Nucleus accumbens (tissue), 56 donors: ENCODE data around the gene KNG1.
"Not testable (repeated sequence)": the region's sequence is repeated elsewhere in the genome, so short reads cannot be mapped to it uniquely, and the experiment has no call there.

Experiments used
- DNase-seq, 56 donors: peaks; one replicate each; lab custom pipeline; 2025; lab: John Stamatoyannopoulos, UW

KNG1 gene

GRCh38 chr3:186708983-186709679 lies 8.0 kb upstream of the KNG1 start:
- DNase-seq = no peak

- DNase-seq = not testable (repeated sequence)
Observed at GRCh38 chr3:186710694-186711093, 6.5 kb upstream of the KNG1 start.

DNA sequence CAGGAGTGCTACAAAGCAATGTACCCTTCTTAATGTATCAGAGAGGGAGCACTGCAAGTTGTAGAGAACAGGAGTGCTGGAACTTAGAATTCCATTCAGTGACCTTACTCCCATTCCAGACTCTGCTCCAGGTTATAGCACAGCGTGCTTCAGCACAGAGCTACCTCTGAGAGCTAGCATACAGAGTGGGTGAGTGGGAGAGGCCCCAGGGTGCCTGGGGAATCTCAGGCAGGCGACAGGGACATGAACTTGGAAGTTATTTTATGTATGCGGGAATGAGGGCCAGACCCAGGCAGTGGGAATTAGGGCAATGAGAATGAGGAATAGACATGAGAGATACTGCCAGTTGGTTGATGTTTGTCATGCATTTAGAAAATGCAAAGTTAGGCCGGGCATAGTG lies 3.7 kb upstream of the KNG1 start:
- DNase-seq = no peak

DNA sequence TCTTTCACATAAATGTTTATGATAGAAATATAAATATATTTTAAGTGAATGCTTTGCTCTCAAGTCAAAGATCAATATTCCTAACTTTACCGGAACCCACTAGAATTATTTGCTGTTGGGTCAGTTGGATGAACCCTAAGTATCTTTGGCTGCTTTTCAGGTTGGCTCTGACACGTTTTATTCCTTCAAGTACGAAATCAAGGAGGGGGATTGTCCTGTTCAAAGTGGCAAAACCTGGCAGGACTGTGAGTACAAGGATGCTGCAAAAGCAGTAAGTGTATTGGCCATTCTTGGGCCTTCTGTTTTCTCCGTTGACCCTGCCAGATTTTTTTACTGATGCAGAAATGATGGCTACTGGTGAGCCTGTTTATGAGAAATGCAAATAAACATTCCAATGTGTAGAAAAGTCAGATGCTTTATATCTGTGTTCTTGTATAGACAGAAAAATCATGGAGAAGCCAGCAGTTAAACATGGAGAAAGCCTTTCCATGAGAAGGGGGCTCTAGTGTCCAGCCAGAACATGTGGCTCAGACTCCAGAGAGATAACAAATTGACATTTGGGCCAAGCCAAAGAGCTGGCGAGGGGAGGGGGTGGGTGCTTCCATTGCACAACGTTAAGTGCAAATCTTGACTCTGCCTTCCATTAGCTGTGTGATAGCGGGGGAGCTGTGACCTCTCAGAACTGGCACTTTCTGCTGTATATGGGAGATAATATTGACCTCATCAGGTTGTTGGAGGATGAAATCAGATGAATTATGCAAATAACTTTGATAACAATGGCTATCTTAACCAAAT lies 3.0 kb downstream of the KNG1 start:
- no peak for DNase-seq

- no peak for DNase-seq
Observed at GRCh38 chr3:186722457-186722856, 5.3 kb downstream of the KNG1 start.

GRCh38 chr3:186724911-186725310 lies 7.8 kb downstream of the KNG1 start:
- DNase-seq = no peak

- DNase-seq = no peak
Observed at GRCh38 chr3:186732169-186732766, 15.1 kb downstream of the KNG1 start.

DNA sequence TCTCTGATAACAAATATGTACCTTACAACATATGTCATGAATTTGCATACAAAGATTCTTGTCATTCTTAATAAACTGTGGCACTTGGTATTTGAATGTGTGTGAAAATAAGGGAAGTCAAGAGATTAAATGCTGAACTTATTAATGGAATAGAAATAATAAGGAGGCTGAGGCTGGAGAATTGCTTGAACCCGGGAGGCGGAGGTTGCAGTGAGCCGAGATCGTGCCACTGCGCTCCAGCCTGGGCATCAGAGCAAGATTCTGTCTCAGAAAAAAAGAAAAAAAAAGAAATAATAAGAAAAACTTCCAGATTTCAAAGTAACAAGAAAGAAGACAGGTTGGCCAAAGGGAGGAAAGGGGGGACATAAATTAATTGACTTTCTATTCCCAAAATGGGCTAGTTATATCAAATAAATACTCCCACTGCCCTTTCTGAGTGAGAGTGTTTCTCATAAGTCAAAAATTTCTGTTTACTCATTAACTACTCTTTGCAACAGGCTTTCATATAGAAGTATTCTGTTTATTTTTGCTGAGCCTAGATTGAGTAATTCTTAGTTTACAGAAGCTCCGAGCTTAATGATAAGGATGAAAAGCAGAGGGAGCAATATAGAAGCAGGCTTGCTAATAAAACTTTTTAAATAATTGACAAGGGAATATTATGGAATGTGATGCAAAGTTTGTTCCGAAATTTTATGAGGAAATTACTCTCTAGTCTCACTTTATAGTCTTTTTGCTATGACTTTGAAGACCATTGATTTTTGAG lies 25.6 kb downstream of the KNG1 start:
- DNase-seq = no peak

DNA sequence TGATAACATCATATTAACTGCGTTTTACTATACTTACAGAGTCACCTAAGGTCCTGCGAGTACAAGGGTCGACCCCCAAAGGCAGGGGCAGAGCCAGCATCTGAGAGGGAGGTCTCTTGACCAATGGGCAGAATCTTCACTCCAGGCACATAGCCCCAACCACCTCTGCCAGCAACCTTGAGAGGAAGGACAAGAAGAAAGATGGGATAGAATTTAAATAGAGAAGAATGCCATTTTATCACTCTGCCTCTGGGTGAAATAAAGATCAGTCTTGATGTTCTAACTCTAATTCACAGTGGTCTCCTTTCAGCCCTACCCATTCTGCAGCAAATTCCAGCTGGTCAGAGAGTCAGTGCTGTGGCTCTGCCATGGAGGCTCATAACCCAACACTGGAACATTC lies 26.5 kb downstream of the KNG1 start:
- DNase-seq = no peak

DNA sequence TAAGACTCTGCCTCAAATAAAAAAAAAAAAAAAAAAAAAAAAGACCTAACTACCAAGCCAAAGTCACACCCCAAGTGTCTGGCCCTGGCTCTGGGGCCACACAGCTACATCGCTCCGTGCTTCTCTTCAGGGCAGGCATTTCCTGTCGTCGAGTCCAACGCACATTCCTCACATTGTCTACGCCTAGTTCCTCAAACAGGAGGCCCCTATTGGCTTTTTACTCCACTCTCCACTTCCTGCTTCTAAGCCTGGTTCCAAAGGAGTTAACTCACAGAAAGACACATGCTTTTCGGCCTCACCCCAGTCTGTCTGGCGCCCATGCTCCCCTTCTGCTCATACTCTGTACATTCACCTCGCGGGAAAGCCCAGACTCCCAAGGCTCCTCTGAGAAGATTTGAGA lies 28.8 kb downstream of the KNG1 start:
- DNase-seq = peak in 4 of 56 donors; percentile 2 to 11 (median 6)

DNA sequence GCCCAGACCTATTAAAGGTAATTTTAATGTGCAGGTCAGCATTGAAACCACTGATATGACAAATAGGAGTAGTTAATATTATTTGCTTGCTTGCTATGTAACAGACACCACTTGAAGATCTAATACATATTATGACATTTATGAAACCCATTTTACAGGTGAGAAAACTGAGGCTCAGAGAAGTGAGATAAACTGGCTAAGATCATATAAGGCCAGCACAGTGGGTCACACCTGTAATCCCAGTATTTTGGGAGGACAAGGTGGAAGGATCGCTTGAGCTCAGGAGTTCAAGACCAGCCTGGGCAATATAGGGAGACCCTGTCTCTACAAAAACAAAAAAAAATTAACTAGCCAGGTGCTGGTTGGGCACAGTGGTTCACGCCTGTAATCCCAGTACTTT lies 33.2 kb downstream of the KNG1 start:
- DNase-seq = no peak

DNA sequence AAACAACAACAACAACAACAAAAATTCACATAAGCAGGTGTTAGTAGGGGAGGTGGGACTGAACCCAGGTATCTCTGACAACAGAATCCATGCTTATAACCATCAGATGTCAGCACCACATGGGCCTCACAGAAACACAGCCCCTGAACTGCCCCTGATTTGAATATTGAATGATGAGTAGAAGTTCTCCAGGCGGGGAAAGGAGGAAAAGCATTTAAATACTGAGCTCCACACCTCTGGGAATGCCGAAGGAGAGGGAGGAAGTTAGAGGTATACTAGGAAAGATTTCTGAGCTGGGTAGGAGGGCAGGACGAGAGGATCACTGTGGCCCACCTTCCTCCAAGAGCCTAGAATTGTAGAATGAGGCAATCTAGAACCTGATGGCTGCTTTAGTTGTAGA lies 34.3 kb downstream of the KNG1 start:
- DNase-seq = no peak

GRCh38 chr3:186754006-186754405 lies 36.8 kb downstream of the KNG1 start:
- no peak for DNase-seq

GRCh38 chr3:186754871-186755270 lies 37.7 kb downstream of the KNG1 start:
- no peak for DNase-seq

- DNase-seq = no peak
Observed at GRCh38 chr3:186757214-186757613, 40.1 kb downstream of the KNG1 start.

DNA sequence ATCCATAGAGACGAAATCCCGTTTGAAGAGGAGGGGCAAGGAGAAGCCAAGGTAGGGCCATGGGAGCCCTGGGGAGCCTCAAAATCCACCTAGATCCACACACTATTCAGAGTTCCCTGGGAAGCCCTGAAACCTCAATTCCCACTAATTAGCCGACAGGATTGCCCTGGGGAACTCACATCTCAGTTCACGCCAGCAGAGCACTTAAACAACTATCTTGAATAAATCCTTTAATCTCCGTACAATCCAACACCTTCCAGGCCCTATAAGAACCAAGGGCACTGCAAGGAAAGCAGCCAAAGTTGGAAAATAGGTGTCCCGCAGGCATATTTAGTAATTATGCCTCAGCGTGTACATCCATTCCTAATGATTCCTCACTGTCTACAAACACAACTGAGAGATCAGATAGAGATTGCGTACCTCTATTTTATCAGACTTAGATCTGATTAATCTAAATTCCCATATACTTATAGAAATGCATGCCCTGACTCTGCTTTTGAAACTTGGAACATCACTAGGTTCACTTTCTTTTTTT lies 40.6 kb downstream of the KNG1 start:
- DNase-seq = no peak

GRCh38 chr3:186759231-186759930 lies 42.2 kb downstream of the KNG1 start:
- DNase-seq = no peak

DNA sequence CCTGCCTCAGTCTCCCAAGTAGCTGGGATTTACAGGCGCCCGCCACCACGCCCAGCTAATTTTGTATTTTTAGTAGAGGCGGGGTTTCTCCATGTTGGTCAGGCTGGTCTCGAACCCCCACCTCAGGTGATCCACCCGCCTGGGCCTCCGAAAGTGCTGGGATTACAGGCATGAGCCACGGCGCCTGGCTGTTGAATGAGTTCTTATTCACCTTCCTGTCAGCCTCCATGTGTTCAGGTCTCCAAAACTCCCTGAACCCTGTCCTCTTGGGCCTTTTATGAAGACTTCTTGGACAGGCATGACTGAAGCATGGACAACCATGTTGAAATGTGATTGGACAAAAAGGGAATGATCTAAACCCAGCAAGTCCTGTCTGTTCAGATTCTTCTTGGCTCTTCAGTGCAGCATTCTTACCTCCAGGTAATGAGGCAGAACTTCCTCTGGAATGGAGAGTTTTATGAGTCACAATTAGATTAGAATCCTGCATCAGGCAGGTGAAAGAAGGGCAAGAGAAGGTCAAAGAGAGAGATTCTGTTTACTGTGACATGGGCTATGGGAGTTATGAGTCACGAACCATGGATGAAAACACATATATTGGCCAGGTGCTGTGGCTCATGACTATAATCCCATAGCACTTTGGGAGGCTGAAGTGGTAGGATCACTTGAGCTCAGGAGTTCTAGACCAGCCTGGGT lies 43.1 kb downstream of the KNG1 start:
- no peak for DNase-seq

- DNase-seq = no peak
Observed at GRCh38 chr3:186760897-186761447, 43.8 kb downstream of the KNG1 start.
